Activated B cell treated with CpG ODN at 0.5 μM for 24 hours (primary cell): ENCODE data around the gene EPHA8. TPM values are rescaled to one million over a fixed set of nuclear protein-coding genes. Genes with fewer than 3 reads are reported as not detected.

Experiments
- ATAC-seq: fragments of 200-7000 bp; cut with Tn5 transposase; one replicate; pipeline ENCODE4 v1.10.0; 2021; ENCODE audit warnings: low read depth, mild to moderate bottlenecking, moderate library complexity
- CTCF ChIA-PET: fragments of 350-600 bp; sonication (Branson Sonifier 250); formaldehyde crosslinking; loops from one replicate; lab custom pipeline; 2021; ENCODE audit warnings: antibody characterized with exemption; lab: Charles Lee
- POLR2A ChIA-PET: fragments of 350-600 bp; sonication (Branson Sonifier 250); formaldehyde crosslinking; loops from one replicate; lab custom pipeline; 2021; ENCODE audit warnings: antibody characterized with exemption; lab: Charles Lee
- DNase-seq: peaks from one replicate; pipeline ENCODE4 v3.0.0; 2022
- H3K27ac Mint-ChIP-seq: one replicate; pipeline ENCODE4 v1.8.0; 2020; ENCODE audit warnings: mixed read lengths
- H3K27me3 Mint-ChIP-seq: one replicate; pipeline ENCODE4 v1.8.0; 2021; ENCODE audit warnings: mixed read lengths
- H3K36me3 Mint-ChIP-seq: one replicate; pipeline ENCODE4 v1.8.0; 2021; ENCODE audit warnings: low read depth, mixed read lengths
- H3K4me1 Mint-ChIP-seq: one replicate; pipeline ENCODE4 v1.8.0; 2021; ENCODE audit warnings: mixed read lengths
- H3K4me3 Mint-ChIP-seq: one replicate; pipeline ENCODE4 v1.8.0; 2020; ENCODE audit warnings: mild to moderate bottlenecking, mixed read lengths
- H3K9me3 Mint-ChIP-seq: one replicate; pipeline ENCODE4 v1.8.0; 2020; ENCODE audit warnings: mixed read lengths
- CTCF ChIP-seq: fragments of 200-600 bp; IDR thresholded peaks from one replicate; pipeline ENCODE4 v1.8.0; 2022; ENCODE audit warnings: antibody characterized with exemption, mild to moderate bottlenecking
- intact Hi-C: fragments of 100-400 bp; cut with micrococcal nuclease; formaldehyde crosslinking; loops from one replicate; pipeline ENCODE4 v1.15.1; 2024
- total RNA-seq: library from RNA; stranded (reverse); gene quantifications from 2 replicates; pipeline ENCODE4 v1.2.3, GENCODE V29; 2022

The EPHA8 gene
- total RNA-seq, 1 donor from 2014 or later: not detected

DNA sequence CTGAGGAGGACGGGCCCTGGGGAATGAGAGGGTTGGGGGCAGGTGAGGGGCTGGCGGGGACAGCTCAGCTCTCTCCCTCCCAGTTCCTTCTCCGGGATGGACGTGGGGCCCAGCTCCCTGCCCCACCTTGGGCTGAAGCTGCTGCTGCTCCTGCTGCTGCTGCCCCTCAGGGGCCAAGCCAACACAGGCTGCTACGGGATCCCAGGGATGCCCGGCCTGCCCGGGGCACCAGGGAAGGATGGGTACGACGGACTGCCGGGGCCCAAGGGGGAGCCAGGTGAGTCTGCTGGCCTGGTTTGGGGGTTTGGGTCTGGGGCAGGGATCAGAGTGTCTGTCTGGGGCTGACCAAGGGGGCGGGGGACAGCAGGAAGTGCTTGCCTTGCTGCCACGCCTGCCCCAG lies 80.6 kb downstream of the EPHA8 start:
- no peak for TF ChIP-seq CTCF
- no peaks in the 10 kb centered on the region for H3K36me3 Mint-ChIP-seq
- CTCF ChIA-PET: no interaction called here
- H3K27me3 Mint-ChIP-seq: peaks cover 14% of the 10 kb centered on the region
- no peak for DNase-seq
- no peaks in the 10 kb centered on the region for H3K9me3 Mint-ChIP-seq
- no peak for ATAC-seq
- H3K4me1 Mint-ChIP-seq: no peaks in the 10 kb centered on the region
- H3K27ac Mint-ChIP-seq: no peak overlapping the region
- no peak overlapping the region for H3K4me3 Mint-ChIP-seq
- POLR2A ChIA-PET: no interaction called here
- intact Hi-C loops: loop anchor here (5.0 kb wide), 1 partner anchor 552 kb away; no protein-coding TSS in a partner anchor

DNA sequence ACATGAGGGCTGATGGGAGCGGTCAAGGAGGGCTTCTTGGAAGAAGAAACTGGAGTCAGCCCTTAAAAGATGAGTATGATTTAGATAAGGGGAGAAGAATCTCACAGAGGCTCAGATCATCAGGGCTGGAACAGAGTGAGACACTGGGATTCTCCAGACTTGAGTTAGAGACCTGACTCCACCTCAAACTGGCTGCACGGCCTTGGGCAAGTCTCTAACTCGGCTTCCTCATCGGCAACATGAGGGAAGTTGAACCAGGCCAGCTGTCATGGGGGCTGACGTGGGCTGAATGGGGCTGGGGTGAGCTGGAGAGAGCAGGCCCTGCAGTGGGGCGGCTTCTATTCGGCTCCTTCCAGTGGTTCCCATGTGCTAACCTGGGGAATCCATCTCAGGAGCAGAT lies 82.6 kb downstream of the EPHA8 start:
- DNase-seq (no peak), ATAC-seq (no peak)
- H3K27ac Mint-ChIP-seq: no peak overlapping the region
- no peak overlapping the region for H3K4me3 Mint-ChIP-seq
- H3K9me3 Mint-ChIP-seq: no peaks in the 10 kb centered on the region
- POLR2A ChIA-PET: no interaction called here
- no peak for TF ChIP-seq CTCF
- peaks cover 15% of the 10 kb centered on the region for H3K27me3 Mint-ChIP-seq
- intact Hi-C loops: no loop called here
- CTCF ChIA-PET: no interaction called here
- no peaks in the 10 kb centered on the region for H3K4me1 Mint-ChIP-seq
- no peaks in the 10 kb centered on the region for H3K36me3 Mint-ChIP-seq

DNA sequence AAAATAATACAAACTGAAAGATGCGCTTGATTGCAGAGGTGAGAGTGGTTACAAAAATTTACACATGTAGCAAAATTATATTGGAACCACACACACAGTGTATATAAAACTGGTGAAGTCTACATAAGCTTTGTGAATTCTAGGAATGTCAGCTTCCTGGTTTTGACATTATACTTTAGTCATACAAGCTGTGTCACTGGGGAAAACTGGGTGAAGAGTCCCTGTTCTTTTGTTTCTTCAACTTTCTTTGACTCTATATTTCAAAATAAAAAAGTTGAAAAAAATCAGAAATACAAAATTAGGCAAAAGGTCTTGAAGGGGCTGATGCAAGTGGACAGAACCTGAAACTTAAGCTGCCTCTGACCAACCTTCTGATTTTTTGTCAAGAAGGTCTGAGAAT lies 83.1 kb downstream of the EPHA8 start:
- Mint-ChIP-seq H3K36me3 (no peaks in the 10 kb centered on the region), H3K4me3 (no peak overlapping the region), H3K27ac (no peak overlapping the region), H3K9me3 (no peaks in the 10 kb centered on the region), H3K27me3 (peaks cover 12% of the 10 kb centered on the region), H3K4me1 (no peaks in the 10 kb centered on the region)
- DNase-seq (no peak), ATAC-seq (no peak)
- POLR2A ChIA-PET: no interaction called here
- CTCF ChIA-PET: no interaction called here
- intact Hi-C loops: no loop called here
- no peak for TF ChIP-seq CTCF

- Mint-ChIP-seq H3K27ac (no peak overlapping the region), H3K4me1 (no peaks in the 10 kb centered on the region), H3K27me3 (peaks cover 5% of the 10 kb centered on the region), H3K4me3 (no peak overlapping the region), H3K36me3 (no peaks in the 10 kb centered on the region), H3K9me3 (no peaks in the 10 kb centered on the region)
- ChIA-PET POLR2A (no interaction called here), CTCF (no interaction called here)
- DNase-seq (no peak), ATAC-seq (no peak)
- TF ChIP-seq CTCF: no peak
- intact Hi-C loops: no loop called here
Observed at GRCh38 chr1:22650089-22650693, 86.9 kb downstream of the EPHA8 start.

GRCh38 chr1:22651941-22652856 lies 88.9 kb downstream of the EPHA8 start:
- ATAC-seq (no peak), DNase-seq (no peak)
- no peak for TF ChIP-seq CTCF
- Mint-ChIP-seq H3K4me3 (no peak overlapping the region), H3K27me3 (peaks cover 5% of the 10 kb centered on the region), H3K4me1 (no peaks in the 10 kb centered on the region), H3K9me3 (no peaks in the 10 kb centered on the region), H3K36me3 (no peaks in the 10 kb centered on the region), H3K27ac (no peak overlapping the region)
- intact Hi-C loops: no loop called here
- CTCF ChIA-PET: no interaction called here
- POLR2A ChIA-PET: no interaction called here
